ENCODE results near the gene VMP1.

The VMP1 gene

DNA sequence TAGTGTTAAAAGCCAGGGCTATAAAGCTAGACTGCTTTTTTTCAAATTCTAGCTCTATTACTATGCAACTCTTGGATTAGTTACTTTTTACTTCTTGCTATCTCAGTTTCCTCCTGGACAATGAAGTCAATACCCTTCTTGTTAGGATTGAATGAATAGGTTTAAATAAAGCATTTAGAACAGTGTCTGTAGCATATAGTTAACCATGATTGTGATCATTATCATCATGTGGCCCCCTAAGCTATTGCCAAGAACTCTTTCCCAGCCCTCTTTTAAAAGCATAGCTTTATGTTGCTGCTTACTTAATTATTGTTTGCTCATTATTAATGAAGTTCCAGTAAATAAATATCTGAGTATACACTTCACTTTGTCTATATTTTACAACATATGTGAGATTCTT lies 4.5 kb downstream of the VMP1 start:
- DNase-seq (ENCODE audit: low read depth): no peak

GRCh38 chr17:59712862-59713261 lies 5.4 kb downstream of the VMP1 start:
- no peak for DNase-seq (ENCODE audit: low read depth)

DNA sequence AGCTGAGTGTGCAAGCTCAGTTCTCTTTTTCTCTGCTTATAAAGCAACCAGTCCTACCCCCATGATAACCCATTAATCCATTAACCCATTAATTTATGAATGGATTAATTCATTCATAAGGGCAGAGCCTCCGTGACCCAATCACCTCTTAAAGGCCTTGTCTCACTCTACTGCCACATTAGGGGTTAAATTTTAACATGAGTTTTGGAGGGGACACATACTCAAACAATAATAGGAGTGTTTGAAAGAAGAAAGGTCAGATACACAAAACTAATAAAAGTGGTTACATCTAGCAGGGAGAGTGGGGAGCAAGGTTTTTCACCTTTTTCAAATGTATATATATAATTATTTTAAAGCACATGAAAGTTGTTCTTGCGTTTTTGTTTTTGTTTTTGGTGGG lies 6.8 kb downstream of the VMP1 start:
- no peak for DNase-seq (ENCODE audit: low read depth)

DNA sequence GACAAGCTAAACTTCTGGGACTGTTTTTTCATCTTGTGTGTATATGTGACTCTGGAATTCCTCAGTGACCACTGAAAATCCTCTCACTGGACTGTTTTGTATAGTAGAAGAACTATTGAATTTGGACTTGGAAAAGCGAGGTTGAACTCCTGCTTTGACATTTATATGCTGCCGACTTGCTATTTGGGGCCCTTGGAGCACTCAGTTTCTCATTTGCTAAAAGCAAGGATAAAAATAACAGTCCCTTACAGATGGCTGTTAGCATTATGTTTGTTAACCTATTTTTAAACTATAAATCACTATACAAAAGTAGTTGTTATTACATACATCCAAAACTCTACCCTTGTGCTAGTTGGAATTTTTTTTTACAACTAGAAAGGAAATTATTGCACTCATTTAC lies 9.0 kb downstream of the VMP1 start:
- DNase-seq (ENCODE audit: low read depth): no peak

DNA sequence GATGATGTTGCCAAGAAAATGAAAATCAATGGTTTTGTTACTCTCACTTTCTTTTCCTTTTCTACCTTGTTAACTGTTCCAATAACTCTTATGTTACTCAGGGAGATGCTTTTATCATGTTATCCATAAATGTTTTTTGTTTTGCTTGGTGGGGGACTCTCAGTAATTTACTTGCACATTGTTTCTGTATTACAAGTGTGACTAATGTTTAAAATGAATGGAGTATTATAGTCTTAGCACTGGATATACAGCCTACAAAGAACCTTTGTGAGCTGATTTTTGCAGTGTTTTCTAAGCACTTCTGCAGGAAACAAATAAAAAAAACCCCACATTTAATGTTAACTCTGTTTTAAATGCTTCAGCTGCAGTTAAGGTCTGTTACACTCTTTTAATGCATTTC lies 12.1 kb downstream of the VMP1 start:
- DNase-seq (ENCODE audit: low read depth): no peak

DNA sequence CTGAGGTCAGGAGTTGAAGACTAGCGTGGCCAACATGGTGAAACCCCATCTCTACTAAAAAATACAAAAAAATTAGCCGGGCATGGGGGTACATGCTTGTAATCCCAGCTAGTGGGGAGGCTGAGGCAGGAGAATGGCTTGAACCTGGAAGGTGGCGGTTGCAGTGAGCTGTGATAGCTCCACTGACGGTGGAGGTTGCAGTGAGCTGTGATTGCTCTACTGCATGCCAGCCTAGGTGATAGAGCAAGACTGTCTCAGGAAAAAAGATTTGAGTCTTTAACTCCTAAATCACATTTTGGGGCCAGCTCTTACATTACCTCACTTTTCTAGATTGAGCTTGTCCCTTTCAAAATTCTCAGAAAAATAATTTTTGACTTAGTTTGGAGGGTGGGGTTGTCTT lies 15.2 kb downstream of the VMP1 start:
- DNase-seq (ENCODE audit: low read depth): no peak

GRCh38 chr17:59723041-59723440 lies 15.6 kb downstream of the VMP1 start:
- DNase-seq (ENCODE audit: low read depth): no peak

DNA sequence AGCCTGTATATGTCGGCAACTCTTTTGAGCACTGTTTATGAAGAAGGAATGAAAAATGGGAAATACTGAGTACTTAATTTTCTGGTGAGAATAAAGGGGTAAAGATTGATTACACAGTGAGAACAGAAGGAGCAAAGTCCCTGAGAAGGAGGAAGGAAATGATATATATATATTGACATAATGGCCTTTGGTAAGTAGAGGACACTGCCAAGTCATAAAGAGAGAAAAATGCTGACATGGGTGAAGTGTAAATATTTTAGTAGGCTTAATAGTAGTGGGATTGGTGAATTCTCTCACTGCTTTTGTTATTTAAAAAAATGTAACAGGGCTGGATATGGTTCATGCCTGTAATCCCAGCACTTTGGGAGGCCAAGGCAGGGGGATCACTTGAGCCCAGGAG lies 16.2 kb downstream of the VMP1 start:
- no peak for DNase-seq (ENCODE audit: low read depth)

DNA sequence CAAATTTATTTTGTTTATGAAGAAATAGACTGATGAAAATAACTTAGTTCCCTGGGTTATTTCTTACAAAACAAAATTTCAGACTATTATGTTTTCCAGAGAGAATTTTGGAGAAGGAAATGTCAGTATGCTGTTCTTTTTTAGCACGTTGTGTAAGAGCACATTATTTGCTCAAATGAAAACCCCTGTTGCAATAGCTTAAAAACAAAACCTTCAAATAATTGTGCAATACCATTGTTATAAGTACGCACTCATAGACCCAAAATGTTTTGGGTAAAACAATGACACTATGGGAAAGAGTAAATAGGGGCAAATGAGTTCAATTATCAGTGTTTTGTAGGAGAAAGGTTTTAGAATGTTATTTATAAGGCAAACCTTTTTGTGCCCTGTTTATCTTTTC lies 18.2 kb downstream of the VMP1 start:
- no peak for DNase-seq (ENCODE audit: low read depth)

DNA sequence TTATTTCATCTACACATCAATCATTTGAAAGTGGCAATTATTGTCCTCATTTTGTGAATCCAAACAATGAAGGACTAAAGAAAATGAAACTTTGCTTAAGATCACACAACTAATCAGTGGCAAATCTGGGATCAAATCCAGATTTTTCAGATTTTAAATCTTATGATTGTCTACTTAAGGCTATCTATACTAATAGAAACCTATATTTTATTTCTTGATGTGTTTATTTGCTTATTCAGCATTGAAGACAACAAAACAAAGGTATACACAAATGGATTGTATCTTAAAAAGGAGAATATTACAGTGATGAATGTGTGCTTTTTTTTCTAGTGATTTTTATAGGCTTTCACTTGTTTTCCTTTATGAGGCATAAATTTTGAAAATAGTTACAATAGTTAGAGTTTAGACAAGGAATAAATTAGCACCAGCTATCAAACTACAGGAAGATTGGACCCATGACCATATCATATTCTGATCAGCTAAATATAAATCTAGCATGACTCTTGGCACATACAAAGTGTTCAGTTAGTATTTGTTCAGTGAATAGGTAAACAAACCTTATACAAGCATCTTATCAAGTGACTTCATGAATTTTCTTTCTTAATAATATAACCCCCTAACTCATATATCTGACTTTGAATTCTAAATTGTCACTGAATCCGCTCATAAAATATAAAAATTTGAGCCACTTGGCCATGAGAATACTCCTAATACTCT lies 20.5 kb downstream of the VMP1 start:
- no peak for DNase-seq (ENCODE audit: low read depth)

GRCh38 chr17:59730268-59730834 lies 22.9 kb downstream of the VMP1 start:
- no peak for DNase-seq (ENCODE audit: low read depth)

GRCh38 chr17:59733697-59734096 lies 26.2 kb downstream of the VMP1 start:
- DNase-seq (ENCODE audit: low read depth): no peak

- DNase-seq (ENCODE audit: low read depth): no peak
Measured at GRCh38 chr17:59734226-59734625, 26.8 kb downstream of the VMP1 start.

- no peak for DNase-seq (ENCODE audit: low read depth)
Measured at GRCh38 chr17:59737324-59737723, 29.9 kb downstream of the VMP1 start.

DNA sequence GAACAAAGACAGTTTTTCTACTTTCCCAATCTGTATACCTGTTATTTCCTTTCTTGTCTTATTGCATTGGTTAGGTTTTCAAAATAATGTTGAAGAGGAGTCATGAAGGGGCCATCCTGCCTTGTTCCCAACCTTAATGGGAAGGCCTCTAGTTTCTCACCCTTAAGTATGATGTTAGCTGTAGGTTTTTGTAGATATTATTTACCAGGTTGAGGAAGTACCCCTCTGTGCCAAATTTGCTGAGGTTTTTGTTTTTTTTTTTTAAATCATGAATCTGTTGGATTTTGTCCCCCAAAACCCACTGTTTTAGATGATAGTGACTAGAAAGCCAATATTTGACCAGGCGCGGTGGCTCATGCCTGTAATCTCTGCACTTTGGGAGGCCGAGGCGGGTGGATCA lies 36.4 kb downstream of the VMP1 start:
- DNase-seq (ENCODE audit: low read depth): no peak

DNA sequence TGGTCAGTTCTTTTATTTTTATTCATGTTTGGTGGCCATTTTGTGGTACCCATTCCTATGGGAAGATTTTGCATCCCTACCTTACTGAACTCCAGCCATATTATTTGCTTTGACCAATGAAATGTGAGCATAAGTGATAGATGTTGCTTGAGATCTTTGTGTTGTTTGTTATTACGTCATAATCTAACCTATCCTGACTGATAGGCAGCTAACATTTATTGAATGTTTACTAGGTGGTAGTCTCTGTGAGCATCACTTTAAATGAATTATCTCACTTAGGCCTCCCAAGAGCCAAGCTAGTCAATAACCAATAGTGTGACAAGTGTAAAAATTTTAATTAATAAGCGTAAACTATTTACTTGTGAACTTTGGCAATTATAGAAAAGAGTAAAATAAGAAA lies 37.6 kb downstream of the VMP1 start:
- no peak for DNase-seq (ENCODE audit: low read depth)

GRCh38 chr17:59746849-59747445 lies 39.5 kb downstream of the VMP1 start:
- DNase-seq (ENCODE audit: low read depth): no peak

DNA sequence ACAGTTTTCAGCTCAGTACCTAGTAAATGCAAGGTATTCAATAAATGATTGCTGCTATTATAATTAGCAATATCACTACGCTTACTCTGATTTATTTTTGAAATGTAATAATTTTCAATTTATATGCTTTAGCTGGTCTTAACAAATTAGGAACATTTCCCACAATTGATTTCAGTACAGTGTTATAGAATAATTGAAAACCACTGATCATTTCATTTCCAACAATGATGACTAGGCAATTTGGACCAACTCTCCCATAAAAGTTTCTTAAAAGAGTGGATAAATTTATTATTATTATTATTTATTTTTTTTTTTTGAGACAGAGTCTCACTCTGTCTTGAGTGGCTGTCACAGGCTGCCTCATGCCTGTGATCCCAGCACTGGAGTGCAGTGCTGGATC lies 41.1 kb downstream of the VMP1 start:
- no peak for DNase-seq (ENCODE audit: low read depth)

GRCh38 chr17:59751955-59752413 lies 44.5 kb downstream of the VMP1 start:
- DNase-seq (ENCODE audit: low read depth): no peak

DNA sequence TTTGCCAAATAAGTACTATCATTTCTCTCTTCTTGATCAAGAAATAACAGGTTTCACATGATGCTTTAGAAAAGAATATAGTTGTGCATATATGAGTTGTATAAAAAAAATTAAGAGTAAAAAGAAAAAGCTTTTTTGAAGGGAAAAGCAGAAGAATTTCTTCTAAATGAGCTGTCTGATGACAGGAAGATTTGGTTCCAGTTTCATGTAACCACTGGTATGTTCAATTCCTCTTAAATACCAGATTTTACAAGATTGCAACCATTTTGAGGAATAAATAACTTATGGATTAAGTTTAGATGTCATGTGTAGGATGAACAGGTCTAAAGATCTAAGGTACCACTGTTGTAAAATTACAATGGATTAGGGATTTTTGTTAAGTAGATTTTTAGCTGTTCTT lies 45.0 kb downstream of the VMP1 start:
- no peak for DNase-seq (ENCODE audit: low read depth)

DNA sequence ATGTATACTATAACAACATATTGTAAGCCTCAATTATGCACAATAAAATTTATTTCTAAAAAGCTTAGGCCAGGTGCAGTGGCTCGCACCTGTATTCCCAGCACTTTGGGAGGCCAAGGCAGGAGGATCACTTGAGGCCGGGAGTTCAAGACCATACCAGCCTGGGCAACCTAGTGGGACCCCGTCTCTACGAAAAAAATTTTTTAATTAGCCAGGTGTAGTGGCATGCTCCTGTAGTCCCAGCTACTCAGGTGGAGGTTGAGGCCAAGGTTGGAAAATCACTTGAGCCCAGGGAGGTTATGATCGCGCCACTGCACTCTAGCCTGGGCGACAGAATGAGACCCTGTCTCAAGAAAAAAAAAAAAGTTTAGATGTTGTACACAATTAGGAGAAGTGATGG lies 45.5 kb downstream of the VMP1 start:
- DNase-seq (ENCODE audit: low read depth): no peak

- DNase-seq (ENCODE audit: low read depth): no peak
Measured at GRCh38 chr17:59753522-59754467, 46.3 kb downstream of the VMP1 start.

DNA sequence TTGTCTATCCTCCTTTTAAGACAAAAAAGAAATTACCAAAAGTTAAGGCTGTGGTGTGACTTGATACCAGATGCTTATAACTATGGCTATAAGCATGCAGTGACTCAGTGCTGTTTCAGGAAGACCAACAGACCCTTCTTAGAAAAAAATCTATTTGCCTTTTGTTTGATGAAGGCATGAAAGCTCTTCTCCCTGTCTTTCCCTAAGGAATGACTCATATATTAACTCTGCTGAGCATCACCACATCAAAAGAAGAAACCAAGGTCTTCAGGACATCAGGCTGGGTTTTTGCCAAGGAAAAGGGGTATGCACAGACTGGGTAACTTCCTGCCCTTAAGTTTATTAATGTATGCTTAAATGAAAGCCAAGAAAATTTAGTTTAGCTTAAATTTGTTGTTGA lies 47.1 kb downstream of the VMP1 start:
- DNase-seq (ENCODE audit: low read depth): no peak
